IPS-20b (cell line): ENCODE results near the gene UST.
"Not testable (repeated sequence)": the region's sequence is repeated elsewhere in the genome, so short reads cannot be mapped to it uniquely, and the experiment has no call there.

ENCODE experiments used
- H3K27ac ChIP-seq: one replicate; pipeline ENCODE4 v1.5.1; 2013; ENCODE audit warnings: low read length
- H3K27me3 ChIP-seq: 2 replicates; pipeline ENCODE4 v1.6.1; 2013; ENCODE audit warnings: mild to moderate bottlenecking, low read length, inconsistent platforms; ENCODE audit not compliant: insufficient read depth
- H3K36me3 ChIP-seq: 2 replicates; pipeline ENCODE4 v1.6.1; 2013; ENCODE audit warnings: low read depth, mild to moderate bottlenecking, inconsistent platforms, low read length, moderate library complexity; ENCODE audit not compliant: insufficient read depth
- H3K4me1 ChIP-seq: 2 replicates; pipeline ENCODE4 v1.6.1; 2013; ENCODE audit warnings: mild to moderate bottlenecking, control low read depth, inconsistent platforms, low read length, moderate library complexity; ENCODE audit not compliant: insufficient read depth
- H3K4me3 ChIP-seq: 2 replicates; pipeline ENCODE4 v1.5.1; 2013; ENCODE audit warnings: mild to moderate bottlenecking, low read length, inconsistent platforms
- H3K9ac ChIP-seq: 2 replicates; pipeline ENCODE4 v1.6.1; 2013; ENCODE audit warnings: low read depth, mild to moderate bottlenecking, inconsistent platforms, low read length, moderate library complexity
- H3K9me3 ChIP-seq: 2 replicates; pipeline ENCODE4 v1.6.1; 2013; ENCODE audit warnings: mild to moderate bottlenecking, low read depth, low read length, inconsistent platforms; ENCODE audit not compliant: insufficient read depth

UST gene

GRCh38 chr6:148892247-148892646, 145.4 kb downstream of the UST start:
- H3K27ac ChIP-seq, result no peak overlapping the region
- H3K4me1 ChIP-seq, result no peaks in the 10 kb centered on the region
- H3K4me3 ChIP-seq, result no peak overlapping the region
- no peak overlapping the region for H3K9ac ChIP-seq
- H3K9me3 ChIP-seq, result no peaks in the 10 kb centered on the region
- H3K36me3 ChIP-seq, result peaks cover 30% of the 10 kb centered on the region; the same call in 1 of the 2 replicates
- no peaks in the 10 kb centered on the region for H3K27me3 ChIP-seq

- Histone ChIP-seq H3K4me1 (no peaks in the 10 kb centered on the region), H3K4me3 (no peak overlapping the region), H3K27me3 (no peaks in the 10 kb centered on the region), H3K36me3 (peaks cover 22% of the 10 kb centered on the region; the same call in 1 of the 2 replicates), H3K27ac (no peak overlapping the region), H3K9ac (no peak overlapping the region), H3K9me3 (no peaks in the 10 kb centered on the region)
Observed at GRCh38 chr6:148893073-148893472, 146.2 kb downstream of the UST start.

- Histone ChIP-seq H3K27me3 (no peaks in the 10 kb centered on the region), H3K36me3 (peaks cover 18% of the 10 kb centered on the region; the same call in 1 of the 2 replicates), H3K27ac (no peak overlapping the region), H3K9me3 (no peaks in the 10 kb centered on the region), H3K4me1 (no peaks in the 10 kb centered on the region), H3K4me3 (no peak overlapping the region), H3K9ac (no peak overlapping the region)
Observed at GRCh38 chr6:148893481-148893880, 146.7 kb downstream of the UST start.

GRCh38 chr6:148898376-148899014, 151.7 kb downstream of the UST start:
- Histone ChIP-seq H3K27ac (no peak overlapping the region), H3K4me3 (no peak overlapping the region), H3K9me3 (no peaks in the 10 kb centered on the region), H3K36me3 (peaks cover 14% of the 10 kb centered on the region; the same call in 1 of the 2 replicates), H3K9ac (no peak overlapping the region), H3K27me3 (no peaks in the 10 kb centered on the region), H3K4me1 (no peaks in the 10 kb centered on the region)

- Histone ChIP-seq H3K4me3 (no peak overlapping the region), H3K9ac (no peak overlapping the region), H3K4me1 (no peaks in the 10 kb centered on the region; the same call in 1 of the 2 replicates), H3K27me3 (no peaks in the 10 kb centered on the region), H3K36me3 (peaks cover 8% of the 10 kb centered on the region; the same call in 1 of the 2 replicates), H3K27ac (no peak overlapping the region), H3K9me3 (no peaks in the 10 kb centered on the region)
Observed at GRCh38 chr6:148904896-148905870, 158.4 kb downstream of the UST start.

GRCh38 chr6:148905901-148906300, 159.1 kb downstream of the UST start:
- Histone ChIP-seq H3K9me3 (no peaks in the 10 kb centered on the region), H3K36me3 (peaks cover under 1% of the 10 kb centered on the region; the same call in 1 of the 2 replicates), H3K27me3 (no peaks in the 10 kb centered on the region), H3K27ac (no peak overlapping the region), H3K4me3 (no peak overlapping the region), H3K4me1 (no peaks in the 10 kb centered on the region; the same call in 1 of the 2 replicates), H3K9ac (no peak overlapping the region)

- Histone ChIP-seq H3K9me3 (no peaks in the 10 kb centered on the region), H3K36me3 (no peaks in the 10 kb centered on the region), H3K27ac (no peak overlapping the region), H3K9ac (no peak overlapping the region), H3K4me3 (no peak overlapping the region), H3K4me1 (no peaks in the 10 kb centered on the region; the same call in 1 of the 2 replicates), H3K27me3 (no peaks in the 10 kb centered on the region)
Observed at GRCh38 chr6:148906386-148906785, 159.6 kb downstream of the UST start.

- no peak overlapping the region for H3K4me3 ChIP-seq
- no peaks in the 10 kb centered on the region; the same call in 1 of the 2 replicates for H3K4me1 ChIP-seq
- H3K27me3 ChIP-seq, result no peaks in the 10 kb centered on the region
- H3K9ac ChIP-seq, result no peak overlapping the region
- no peaks in the 10 kb centered on the region for H3K9me3 ChIP-seq
- peaks cover 4% of the 10 kb centered on the region; the same call in 1 of the 2 replicates for H3K36me3 ChIP-seq
- H3K27ac ChIP-seq, result no peak overlapping the region
Observed at GRCh38 chr6:148907573-148907972, 160.7 kb downstream of the UST start.

- no peak overlapping the region for H3K4me3 ChIP-seq
- no peak overlapping the region for H3K9ac ChIP-seq
- no peaks in the 10 kb centered on the region; the same call in 1 of the 2 replicates for H3K4me1 ChIP-seq
Observed at GRCh38 chr6:148912252-148912651, 165.4 kb downstream of the UST start.

GRCh38 chr6:148915810-148916209, 169.0 kb downstream of the UST start:
- no peaks in the 10 kb centered on the region for H3K27me3 ChIP-seq
- no peaks in the 10 kb centered on the region; the same call in none of the 2 replicates for H3K9me3 ChIP-seq
- no peak overlapping the region for H3K4me3 ChIP-seq
- H3K36me3 ChIP-seq, result peaks cover 11% of the 10 kb centered on the region; the same call in 1 of the 2 replicates
- H3K27ac ChIP-seq, result no peak overlapping the region
- H3K4me1 ChIP-seq, result no peaks in the 10 kb centered on the region; the same call in 1 of the 2 replicates
- no peak overlapping the region for H3K9ac ChIP-seq

More at GRCh38 chr6:148912252-148912651, 165.4 kb downstream of the UST start:
- H3K27ac ChIP-seq, result no peak overlapping the region
- H3K9me3 ChIP-seq, result no peaks in the 10 kb centered on the region; the same call in 1 of the 2 replicates
- no peaks in the 10 kb centered on the region for H3K27me3 ChIP-seq
- peaks cover 6% of the 10 kb centered on the region; the same call in 1 of the 2 replicates for H3K36me3 ChIP-seq

GRCh38 chr6:148916485-148916884, 169.7 kb downstream of the UST start:
- peaks cover 11% of the 10 kb centered on the region; the same call in 1 of the 2 replicates for H3K36me3 ChIP-seq
- H3K4me1 ChIP-seq, H3K4me3 ChIP-seq, H3K27me3 ChIP-seq, H3K9me3 ChIP-seq, H3K27ac ChIP-seq, H3K9ac ChIP-seq: not testable (repeated sequence)
